Body of pancreas (tissue), 4 donors: Measurements from ENCODE around the gene SWT1.

ENCODE experiments used
- POLR2A ChIP-seq, 3 donors: fragments of 450-650 bp; IDR thresholded peaks; one replicate each; pipeline ENCODE4 v1.6.1; 2016; ENCODE audit warnings: antibody characterized with exemption in 3 of 3, mild to moderate bottlenecking in 2 of 3
- TF ChIP-seq, protein P1 (sequence below), 7 experiments: fragments of 450-650 bp in 4 of 7; fragments of 200-600 bp in 3 of 7; sonication (generic) in 3 of 7; IDR thresholded peaks; one replicate each; pipeline ENCODE4 v1.5.1; 2016 to 2019; ENCODE audit warnings: antibody characterized with exemption in 7 of 7

DNA sequence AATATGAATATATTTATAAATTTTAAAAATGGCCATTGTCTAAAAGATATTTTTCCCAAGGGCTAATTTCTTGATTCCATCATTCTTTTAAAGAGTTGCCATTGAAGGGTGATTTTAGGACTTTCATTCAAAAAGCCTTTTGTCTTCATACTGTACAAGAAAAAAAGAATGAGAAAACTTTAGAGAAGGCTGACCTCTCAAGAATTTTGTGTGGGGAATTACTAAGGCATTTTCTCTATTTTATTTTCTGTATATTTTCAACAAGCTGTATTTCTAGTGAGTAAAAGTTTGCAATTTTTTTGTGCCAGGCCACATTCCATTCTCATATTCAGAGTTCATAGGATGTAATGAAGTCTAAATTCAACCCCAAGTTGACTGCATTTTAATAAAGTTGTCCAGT is 110.7 kb downstream of the SWT1 start:
- TF ChIP-seq, protein P1, sequence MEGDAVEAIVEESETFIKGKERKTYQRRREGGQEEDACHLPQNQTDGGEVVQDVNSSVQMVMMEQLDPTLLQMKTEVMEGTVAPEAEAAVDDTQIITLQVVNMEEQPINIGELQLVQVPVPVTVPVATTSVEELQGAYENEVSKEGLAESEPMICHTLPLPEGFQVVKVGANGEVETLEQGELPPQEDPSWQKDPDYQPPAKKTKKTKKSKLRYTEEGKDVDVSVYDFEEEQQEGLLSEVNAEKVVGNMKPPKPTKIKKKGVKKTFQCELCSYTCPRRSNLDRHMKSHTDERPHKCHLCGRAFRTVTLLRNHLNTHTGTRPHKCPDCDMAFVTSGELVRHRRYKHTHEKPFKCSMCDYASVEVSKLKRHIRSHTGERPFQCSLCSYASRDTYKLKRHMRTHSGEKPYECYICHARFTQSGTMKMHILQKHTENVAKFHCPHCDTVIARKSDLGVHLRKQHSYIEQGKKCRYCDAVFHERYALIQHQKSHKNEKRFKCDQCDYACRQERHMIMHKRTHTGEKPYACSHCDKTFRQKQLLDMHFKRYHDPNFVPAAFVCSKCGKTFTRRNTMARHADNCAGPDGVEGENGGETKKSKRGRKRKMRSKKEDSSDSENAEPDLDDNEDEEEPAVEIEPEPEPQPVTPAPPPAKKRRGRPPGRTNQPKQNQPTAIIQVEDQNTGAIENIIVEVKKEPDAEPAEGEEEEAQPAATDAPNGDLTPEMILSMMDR (IDR thresholded peaks at IDR 0.05): no peak
- no peak for TF ChIP-seq POLR2A (IDR thresholded peaks at IDR 0.05)
